Upper lobe of left lung (tissue), 6 donors: Measurements from ENCODE around the gene SNX32. TPM values are rescaled to one million over a fixed set of nuclear protein-coding genes. Genes with fewer than 3 reads are reported as not detected.
A peak's percentile ranks its signal among the peaks of the same experiment; 100 is the strongest.

Experiments
- ATAC-seq, 2 donors: fragments of 200-7000 bp; cut with Tn5 transposase; one replicate each; pipeline ENCODE4 v1.9.1; 2022; ENCODE audit warnings: mild to moderate bottlenecking in 2 of 2, moderate library complexity in 2 of 2; ENCODE audit not compliant: low FRiP score in 2 of 2
- DNase-seq, 2 donors: peaks; one replicate each; pipeline ENCODE4 v3.0.0-alpha.2; 2019 to 2020
- H3K27ac ChIP-seq, 4 donors: fragments of 200-600 bp; sonication (generic); one replicate each; pipeline ENCODE4 v1.5.1; 2016 to 2019
- H3K27me3 ChIP-seq, 4 donors: fragments of 200-600 bp; sonication (generic); one replicate each; pipeline ENCODE4 v1.5.1; 2017 to 2019
- H3K36me3 ChIP-seq, 4 donors: fragments of 200-600 bp; sonication (generic); one replicate each; pipeline ENCODE4 v1.5.1; 2016 to 2019
- H3K4me1 ChIP-seq, 4 donors: fragments of 200-600 bp; sonication (generic); one replicate each; pipeline ENCODE4 v1.5.1; 2018 to 2019
- H3K4me3 ChIP-seq, 4 donors: fragments of 200-600 bp; sonication (generic); one replicate each; pipeline ENCODE4 v1.5.1; 2017 to 2019; ENCODE audit warnings: mild to moderate bottlenecking in 2 of 4, moderate library complexity in 1 of 4
- H3K9me3 ChIP-seq, 4 donors: fragments of 200-600 bp; sonication (generic); one replicate each; pipeline ENCODE4 v1.5.1; 2018 to 2019
- CTCF ChIP-seq, 6 experiments: fragments of 450-650 bp in 4 of 6; fragments of 200-600 bp in 2 of 6; sonication (generic) in 2 of 6; IDR thresholded peaks; one replicate each; pipeline ENCODE4 v1.5.1; 2016 to 2019; ENCODE audit warnings: antibody characterized with exemption in 6 of 6
- EP300 ChIP-seq, 4 donors: sonication (generic); formaldehyde crosslinking; IDR thresholded peaks; one replicate each; pipeline ENCODE4 v1.5.1; 2017; ENCODE audit warnings: antibody characterized with exemption in 4 of 4, control low read depth in 2 of 4
- POLR2A ChIP-seq, 4 donors: fragments of 450-650 bp; IDR thresholded peaks; one replicate each; pipeline ENCODE4 v1.5.1; 2016 to 2017; ENCODE audit warnings: antibody characterized with exemption in 4 of 4, mild to moderate bottlenecking in 2 of 4
- POLR2AphosphoS5 ChIP-seq, 2 donors: sonication (generic); formaldehyde crosslinking; IDR thresholded peaks; one replicate each; pipeline ENCODE4 v1.5.1; 2017; ENCODE audit warnings: antibody characterized with exemption in 2 of 2
- WGBS, 2 donors: methylation state at CpG; one replicate each; pipeline ENCODE4 v1.1.5; 2017 to 2018; 5-methylcytosine and 5-hydroxymethylcytosine counted together
- total RNA-seq, 6 donors: library from RNA; depleted of rRNA in 4 of 6; stranded (reverse); fragments of >200 nt in 4 of 6; gene quantifications; one replicate each; pipeline versions ENCODE4 v1.1.0 to v1.2.1, GENCODE V29; 2016 to 2021
- donor health status: DM: no; HTN: no; CAD: no; lungs with moderate emphysema.
- donor health status: DM: no; HTN: yes; CAD: no; lungs with severe emphysema.

Gene SNX32
- total RNA-seq, 6 donors from 2014 or later, result 0.37 to 0.69 TPM; not detected in 4

DNA sequence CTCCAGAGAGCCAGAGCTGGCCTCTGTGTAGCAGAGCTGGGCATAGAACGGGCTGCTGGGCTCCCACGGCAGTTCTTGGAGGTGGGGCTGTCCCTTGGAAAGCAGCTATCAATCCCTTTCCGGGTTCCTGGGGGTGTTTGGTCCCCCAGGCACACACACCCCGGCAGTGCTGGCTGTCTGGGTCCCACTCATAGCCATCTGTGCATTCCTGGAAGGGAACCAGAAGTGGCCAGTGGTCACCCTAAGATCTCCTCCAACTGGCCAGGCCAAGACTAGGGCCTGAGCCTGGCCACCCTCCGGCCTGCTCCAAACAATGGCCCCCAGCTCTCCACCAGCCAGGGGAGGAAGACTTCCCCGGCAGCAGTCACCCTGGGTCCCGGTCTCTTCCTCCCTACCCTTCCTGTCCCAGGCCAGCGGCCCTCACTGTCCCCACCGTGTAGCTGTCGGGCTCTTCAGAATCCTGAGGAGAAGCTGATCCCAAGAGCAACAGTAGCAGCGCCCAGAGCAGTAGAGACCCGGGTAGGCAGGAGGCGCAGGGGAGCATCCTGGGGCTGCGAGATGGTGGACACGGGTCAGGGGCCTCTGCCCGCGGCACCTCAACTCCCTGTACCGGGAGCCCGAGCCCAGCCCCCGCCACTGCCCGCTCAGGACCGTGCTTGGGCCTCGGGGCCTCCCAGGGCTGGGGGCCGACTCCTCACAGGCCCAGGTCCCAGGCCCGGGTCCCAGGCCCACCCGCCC, 38.2 kb downstream of the SNX32 start:
- DNase-seq, result peak in 1 of 2 donors; percentile 88
- Histone ChIP-seq H3K4me1 (peaks cover 17 to 36% (median 29%) of the 10 kb centered on the region in 4 donors), H3K36me3 (peaks cover 0 to 38% (median 7%) of the 10 kb centered on the region in 4 donors), H3K9me3 (no peaks in the 10 kb centered on the region), H3K4me3 (peak overlapping the region; percentile 44 to 65 (median 62)), H3K27me3 (no peaks in the 10 kb centered on the region), H3K27ac (peak overlapping the region; percentile 86 to 96 (median 94))
- WGBS, 2 donors, result 43 to 48% methylated on average over 5 to 12 of the region's 26 CpGs
- ATAC-seq, result peak in 1 of 2 donors; percentile 19
- TF ChIP-seq CTCF (IDR thresholded peaks at IDR 0.05), result no peak
- no peak for TF ChIP-seq POLR2A (IDR thresholded peaks at IDR 0.05)
- no peak for TF ChIP-seq EP300 (IDR thresholded peaks at IDR 0.05)
- no peak for TF ChIP-seq POLR2AphosphoS5 (IDR thresholded peaks at IDR 0.05)

GRCh38 chr11:65872586-65873317, 39.0 kb downstream of the SNX32 start, which contains the start of gene EFEMP2:
TSS of gene EFEMP2 (minus strand) at chr11:65872800. CDS start at chr11:65872354, 446 bp downstream.
- Histone ChIP-seq H3K9me3 (no peaks in the 10 kb centered on the region), H3K27me3 (no peaks in the 10 kb centered on the region), H3K4me1 (peaks cover 17 to 36% (median 29%) of the 10 kb centered on the region in 4 donors), H3K27ac (peak within 1 kb of the TSS; percentile 86 to 96 (median 94)), H3K4me3 (peak within 1 kb of the TSS; percentile 56 to 65 (median 62)), H3K36me3 (peaks cover 0 to 30% (median 2%) of the 10 kb centered on the region in 4 donors)
- DNase-seq (peak in 1 of 2 donors; percentile 91), ATAC-seq (peak in 1 of 2 donors; percentile 73)
- 0 to 3% methylated on average over 8 to 9 of the region's 69 CpGs for WGBS, 2 donors
- peak in 1 of 2 donors; percentile 25 for TF ChIP-seq POLR2AphosphoS5 (IDR thresholded peaks at IDR 0.05)
- TF ChIP-seq POLR2A (IDR thresholded peaks at IDR 0.05), result peak in 1 of 4 donors; percentile 16
- no peak for TF ChIP-seq EP300 (IDR thresholded peaks at IDR 0.05)

DNA sequence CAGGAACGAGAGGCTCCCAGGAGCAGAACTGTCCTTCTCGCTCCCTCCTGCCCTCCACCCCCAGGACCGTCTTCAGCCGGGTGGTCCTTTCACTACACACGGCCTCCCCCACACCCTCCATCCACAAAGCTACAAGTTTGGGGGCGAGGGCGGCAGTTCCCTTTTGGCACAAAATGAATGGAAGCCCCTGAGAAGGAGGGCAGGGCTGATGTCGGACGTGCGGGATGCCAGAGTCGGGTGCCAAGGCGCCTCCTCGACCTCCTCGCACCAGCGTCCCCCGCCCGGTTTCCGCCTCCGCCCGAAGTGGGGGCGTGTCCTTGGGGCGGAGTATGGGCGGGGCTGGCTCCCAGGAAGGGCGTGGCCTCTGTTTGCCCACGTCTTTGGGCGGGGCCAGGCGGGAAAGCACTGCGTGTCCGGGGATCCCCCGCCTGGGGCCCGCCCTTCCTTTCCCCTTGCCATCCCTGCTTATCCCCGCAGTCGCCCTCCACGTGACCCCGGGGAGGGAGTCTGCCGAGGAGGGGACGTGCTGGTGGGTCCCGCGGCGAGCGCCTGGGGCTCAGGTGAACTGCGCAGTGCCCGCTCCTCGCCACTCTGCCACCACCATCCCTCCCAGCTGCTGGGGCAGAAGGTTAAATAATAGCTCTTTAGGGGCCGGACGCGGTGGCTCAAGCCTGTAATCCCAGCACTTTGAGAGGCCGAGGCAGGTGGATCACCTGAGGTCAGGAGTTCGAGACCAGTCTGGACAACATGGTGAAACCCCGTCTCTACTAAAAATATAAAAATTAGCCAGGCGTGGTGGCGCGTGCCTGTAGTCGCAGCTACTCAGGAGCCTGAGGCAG, 39.8 kb downstream of the SNX32 start:
- TF ChIP-seq CTCF (IDR thresholded peaks at IDR 0.05) (peak in 1 of 6 experiments; percentile 41), EP300 (IDR thresholded peaks at IDR 0.05) (peak in 2 of 4 donors; percentile 54 to 81), POLR2AphosphoS5 (IDR thresholded peaks at IDR 0.05) (peak; percentile 96 to 97), POLR2A (IDR thresholded peaks at IDR 0.05) (peak in 2 of 4 donors; percentile 78 to 87)
- peak; percentile 97 for ATAC-seq
- WGBS, 2 donors, result 9 to 17% methylated on average over 25 to 39 of the region's 54 CpGs
- Histone ChIP-seq H3K4me1 (peaks cover 17 to 36% (median 29%) of the 10 kb centered on the region in 4 donors), H3K27me3 (no peaks in the 10 kb centered on the region), H3K9me3 (no peaks in the 10 kb centered on the region), H3K36me3 (peaks cover 0 to 22% (median 2%) of the 10 kb centered on the region in 4 donors), H3K27ac (peak overlapping the region; percentile 86 to 96 (median 94)), H3K4me3 (peak overlapping the region; percentile 56 to 65 (median 62))
- DNase-seq, result peak; percentile 98 to 99

GRCh38 chr11:65879617-65880016, 45.9 kb downstream of the SNX32 start, which contains the start of gene CTSW:
TSS of gene CTSW (plus strand) at chr11:65879837. CDS start at chr11:65879855, 18 bp downstream.
- Histone ChIP-seq H3K36me3 (peaks cover 6 to 26% (median 22%) of the 10 kb centered on the region in 4 donors), H3K27ac (peak within 1 kb of the TSS in 2 of 4 donors; percentile 12 to 35), H3K9me3 (no peaks in the 10 kb centered on the region), H3K4me3 (peak within 1 kb of the TSS in 2 of 4 donors; percentile 11 to 29), H3K4me1 (peaks cover 0 to 3% (median 3%) of the 10 kb centered on the region in 4 donors), H3K27me3 (no peaks in the 10 kb centered on the region)
- peak; percentile 36 to 37 for ATAC-seq
- no peak for TF ChIP-seq POLR2AphosphoS5 (IDR thresholded peaks at IDR 0.05)
- no peak for TF ChIP-seq EP300 (IDR thresholded peaks at IDR 0.05)
- TF ChIP-seq CTCF (IDR thresholded peaks at IDR 0.05), result no peak
- 28 to 38% methylated on average over 6 to 7 of the region's 7 CpGs for WGBS, 2 donors
- no peak for DNase-seq
